SK-N-SH (cell line): ENCODE results near the gene OR2V1. TPM values are rescaled to one million over a fixed set of nuclear protein-coding genes. Genes with fewer than 3 reads are reported as not detected.

ENCODE experiments used
- CTCF ChIA-PET: fragments of 300-600, 350-600 bp; formaldehyde crosslinking; extraction: SDS; loops from one replicate; lab custom pipeline; 2021; lab: Yijun Ruan, JAX
- POLR2A ChIA-PET: fragments of 350-600 bp; sonication (Branson Sonifier 250); formaldehyde crosslinking; extraction: SDS; loops from one replicate; lab custom pipeline; 2020; ENCODE audit warnings: antibody characterized with exemption, inconsistent platforms; lab: Yijun Ruan, JAX
- DNase-seq: peaks from one replicate; pipeline ENCODE4 v3.0.0; 2012
- H2AFZ ChIP-seq: fragments of 200-600 bp; sonication (generic); 2 replicates; pipeline ENCODE4 v1.8.1; 2016; ENCODE audit warnings: antibody characterized with exemption, mild to moderate bottlenecking, low read depth
- H3F3A ChIP-seq: fragments of 200-600 bp; sonication (generic); replicated peaks from 2 replicates; pipeline ENCODE3; 2016; ENCODE audit warnings: antibody characterized with exemption, mild to moderate bottlenecking; ENCODE audit not compliant: insufficient read depth
- H3K27ac ChIP-seq, 2 experiments: fragments of 200-500 bp in 1 of 2; fragments of 200-600 bp in 1 of 2; sonication (Bioruptor generic) in 1 of 2; sonication (generic), shearing (Covaris generic) in 1 of 2; 2 replicates each; pipeline versions ENCODE4 v1.5.1 to v1.6.1; 2014 to 2016; ENCODE audit warnings: low read depth in 2 of 2, inconsistent platforms in 1 of 2, low read length in 1 of 2, mild to moderate bottlenecking in 1 of 2, mixed read lengths in 1 of 2
- H3K27me3 ChIP-seq: fragments of 200-600 bp; sonication (generic), shearing (Covaris generic); 2 replicates; pipeline ENCODE4 v1.6.1; 2016; ENCODE audit warnings: mixed run types; ENCODE audit not compliant: insufficient read depth
- H3K36me3 ChIP-seq, 2 experiments: fragments of 200-500 bp in 1 of 2; fragments of 200-600 bp in 1 of 2; sonication (Bioruptor generic) in 1 of 2; sonication (generic) in 1 of 2; replicated peaks in 1 of 2; 2 replicates each; pipeline versions ENCODE3 to v1.5.1; 2014 to 2016; ENCODE audit warnings: low read length in 1 of 2, mild to moderate bottlenecking in 1 of 2; ENCODE audit not compliant: insufficient read depth in 2 of 2, control insufficient read depth in 1 of 2
- H3K4me1 ChIP-seq, 2 experiments: fragments of 200-500 bp in 1 of 2; fragments of 200-600 bp in 1 of 2; sonication (Bioruptor generic) in 1 of 2; sonication (generic), shearing (Covaris generic) in 1 of 2; 2 replicates each; pipeline versions ENCODE4 v1.5.1 to v1.6.1; 2014 to 2016; ENCODE audit warnings: low read depth in 1 of 2, low read length in 1 of 2, mixed run types in 1 of 2; ENCODE audit not compliant: insufficient read depth in 2 of 2, control insufficient read depth in 1 of 2
- H3K4me2 ChIP-seq: fragments of 200-600 bp; sonication (generic), shearing (Covaris generic); 2 replicates; pipeline ENCODE4 v1.6.1; 2017; ENCODE audit warnings: mixed run types
- H3K4me3 ChIP-seq, 2 experiments: fragments of 200-500 bp in 1 of 2; fragments of 200-600 bp in 1 of 2; sonication (Bioruptor generic) in 1 of 2; sonication (generic), shearing (Covaris generic) in 1 of 2; 2 replicates each; pipeline versions ENCODE4 v1.5.1 to v1.8.1; 2014 to 2016; ENCODE audit warnings: low read depth in 2 of 2, inconsistent platforms in 1 of 2, low read length in 1 of 2, mild to moderate bottlenecking in 1 of 2, mixed read lengths in 1 of 2, moderate library complexity in 1 of 2
- H3K79me2 ChIP-seq: fragments of 200-600 bp; sonication (generic); 2 replicates; pipeline ENCODE4 v1.8.1; 2017; ENCODE audit warnings: mild to moderate bottlenecking; ENCODE audit not compliant: insufficient read depth
- H3K9ac ChIP-seq: fragments of 200-600 bp; sonication (generic); 2 replicates; pipeline ENCODE4 v1.6.1; 2017; ENCODE audit warnings: mixed run types
- H3K9me2 ChIP-seq: fragments of 200-600 bp; sonication (generic); 2 replicates; pipeline ENCODE4 v1.6.1; 2017; ENCODE audit warnings: mixed run types
- H3K9me3 ChIP-seq: fragments of 200-600 bp; sonication (generic); 2 replicates; pipeline ENCODE4 v1.6.1; 2017; ENCODE audit warnings: mixed run types, mild to moderate bottlenecking, moderate library complexity
- H4K20me1 ChIP-seq: fragments of 200-600 bp; sonication (generic); 2 replicates; pipeline ENCODE4 v1.6.1; 2017; ENCODE audit warnings: mild to moderate bottlenecking, mixed run types; ENCODE audit not compliant: insufficient read depth
- ELF1 ChIP-seq: IDR thresholded peaks from 2 replicates; pipeline ENCODE4 v1.4.0; 2012
- EP300 ChIP-seq, 2 experiments: IDR thresholded peaks; 2 replicates each; pipeline versions ENCODE4 v1.4.0 to v1.6.1; 2012; ENCODE audit warnings: borderline replicate concordance in 1 of 2, low read depth in 1 of 2, low read length in 1 of 2
- EZH2phosphoT487 ChIP-seq: fragments of 200-600 bp; sonication (generic); IDR thresholded peaks from 2 replicates; pipeline ENCODE4 v1.6.1; 2017; ENCODE audit warnings: low read depth, mixed run types, mild to moderate bottlenecking, antibody characterized with exemption, moderate library complexity, borderline replicate concordance
- FOSL2 ChIP-seq: IDR thresholded peaks from 2 replicates; pipeline ENCODE4 v1.4.0; 2012; ENCODE audit warnings: low read depth, mild to moderate bottlenecking, moderate library complexity, borderline replicate concordance
- FOXJ3 ChIP-seq: sonication (generic); formaldehyde crosslinking; IDR thresholded peaks from 2 replicates; pipeline ENCODE4 v1.5.1; 2020; ENCODE audit warnings: mild to moderate bottlenecking, missing genetic modification reagents
- GABPA ChIP-seq: IDR thresholded peaks from 2 replicates; pipeline ENCODE4 v1.4.0; 2012; ENCODE audit warnings: low read depth, mild to moderate bottlenecking
- GATA2 ChIP-seq: sonication (generic); formaldehyde crosslinking; IDR thresholded peaks from 2 replicates; pipeline ENCODE4 v1.5.0; 2020; ENCODE audit warnings: mild to moderate bottlenecking, missing genetic modification reagents
- JUND ChIP-seq: IDR thresholded peaks from 2 replicates; pipeline ENCODE4 v1.4.0; 2012
- MAX ChIP-seq: IDR thresholded peaks from 2 replicates; pipeline ENCODE4 v1.4.0; 2012; ENCODE audit warnings: low read depth
- MXI1 ChIP-seq: IDR thresholded peaks from 2 replicates; pipeline ENCODE4 v1.6.1; 2012; ENCODE audit warnings: mild to moderate bottlenecking, low read depth, low read length, improper control_type of control experiment
- NFIC ChIP-seq: IDR thresholded peaks from 2 replicates; pipeline ENCODE4 v1.4.0; 2012; ENCODE audit warnings: borderline replicate concordance
- POLR2AphosphoS5 ChIP-seq: IDR thresholded peaks from 2 replicates; pipeline ENCODE4 v1.6.1; 2012; ENCODE audit warnings: low read depth, low read length
- RCOR1 ChIP-seq: fragments of 150-350 bp; IDR thresholded peaks from 2 replicates; pipeline ENCODE4 v1.6.1; 2017; ENCODE audit warnings: antibody characterized with exemption, low read length
- REST ChIP-seq: IDR thresholded peaks from 2 replicates; pipeline ENCODE4 v1.6.1; 2012; ENCODE audit warnings: mild to moderate bottlenecking, low read depth, low read length, moderate library complexity
- RFX5 ChIP-seq: IDR thresholded peaks from 2 replicates; pipeline ENCODE4 v1.6.1; 2012; ENCODE audit warnings: mild to moderate bottlenecking, improper control_type of control experiment, low read length
- RXRA ChIP-seq: IDR thresholded peaks from 2 replicates; pipeline ENCODE4 v1.4.0; 2012; ENCODE audit warnings: low read depth, mild to moderate bottlenecking, borderline replicate concordance
- SIN3A ChIP-seq: IDR thresholded peaks from 2 replicates; pipeline ENCODE4 v1.6.1; 2012; ENCODE audit warnings: low read depth, mild to moderate bottlenecking, low read length, moderate library complexity, borderline replicate concordance
- TEAD4 ChIP-seq: IDR thresholded peaks from 2 replicates; pipeline ENCODE4 v1.4.0; 2012; ENCODE audit warnings: mild to moderate bottlenecking, borderline replicate concordance; ENCODE audit not compliant: insufficient read depth
- USF2 ChIP-seq: fragments of 150-350 bp; IDR thresholded peaks from 2 replicates; pipeline ENCODE4 v1.6.1; 2017; ENCODE audit warnings: antibody characterized with exemption, low read length, low read depth, borderline replicate concordance
- YY1 ChIP-seq: IDR thresholded peaks from 2 replicates; pipeline ENCODE4 v1.4.0; 2012; ENCODE audit warnings: low read depth, mild to moderate bottlenecking
- WGBS: methylation state at CpG from one replicate; pipeline ENCODE4 v1.1.6; 2017; ENCODE audit warnings: low lambda C conversion rate; 5-methylcytosine and 5-hydroxymethylcytosine counted together
- polyA plus RNA-seq, 3 experiments: library from polyadenylated mRNA; depleted of rRNA; stranded (reverse); fragments of >200 nt; gene quantifications; 2 replicates each; pipeline ENCODE4 v1.2.3, GENCODE V29; 2012

The OR2V1 gene
- polyA plus RNA-seq, 1 of the 3 experiments (the other 2 are of a cell fraction), result not detected

- no peaks in the 10 kb centered on the region for H4K20me1 ChIP-seq
- no peak overlapping the region for H3K4me2 ChIP-seq
- no peak for TF ChIP-seq MAX
- no peak for TF ChIP-seq NFIC
- no peak for TF ChIP-seq YY1
- TF ChIP-seq JUND, result no peak
- TF ChIP-seq ELF1, result no peak
- TF ChIP-seq RXRA, result no peak
- TF ChIP-seq SIN3A, result no peak
- no peak for TF ChIP-seq POLR2AphosphoS5
- TF ChIP-seq REST, result no peak
- no peak for TF ChIP-seq MXI1
- no peak for TF ChIP-seq USF2
- TF ChIP-seq FOSL2, result no peak
- TF ChIP-seq EZH2phosphoT487, result no peak
- H2AFZ ChIP-seq, result no peak overlapping the region
- CTCF ChIA-PET, result no interaction called here
- no peaks in the 10 kb centered on the region for H3K9me2 ChIP-seq
- H3K4me3 ChIP-seq, result no peak overlapping the region
- H3K4me1 ChIP-seq, result no peaks in the 10 kb centered on the region
- POLR2A ChIA-PET, result no interaction called here
- no peaks in the 10 kb centered on the region for H3K9me3 ChIP-seq
- no peaks in the 10 kb centered on the region for H3K36me3 ChIP-seq
- no peak overlapping the region for H3K9ac ChIP-seq
- H3K79me2 ChIP-seq, result no peaks in the 10 kb centered on the region
- H3K27me3 ChIP-seq, result peaks cover 73% of the 10 kb centered on the region; the same call in 1 of the 2 replicates
- H3K27ac ChIP-seq, result no peak overlapping the region
- 11% methylated on average over 8 of the region's 10 CpGs for WGBS
- no peak for DNase-seq
- no peaks in the 10 kb centered on the region for H3F3A ChIP-seq
These were observed 3.5 kb downstream of the OR2V1 start for GRCh38 chr5:181127456-181127855.

- DNase-seq, result no peak
- no peak overlapping the region for H3K4me2 ChIP-seq
- no peaks in the 10 kb centered on the region for H4K20me1 ChIP-seq
- POLR2A ChIA-PET, result no interaction called here
- H3K4me3 ChIP-seq, result no peak overlapping the region
- CTCF ChIA-PET, result no interaction called here
- no peak overlapping the region for H2AFZ ChIP-seq
- WGBS, result 14% methylated on average over 17 of the region's 18 CpGs
- H3K79me2 ChIP-seq, result no peaks in the 10 kb centered on the region
- H3K9me2 ChIP-seq, result no peaks in the 10 kb centered on the region
- H3K9ac ChIP-seq, result no peak overlapping the region
- no peaks in the 10 kb centered on the region for H3K36me3 ChIP-seq
- no peaks in the 10 kb centered on the region for H3K9me3 ChIP-seq
- H3K27me3 ChIP-seq, result peaks cover 79% of the 10 kb centered on the region
- no peak overlapping the region for H3K27ac ChIP-seq
- no peaks in the 10 kb centered on the region for H3K4me1 ChIP-seq
- H3F3A ChIP-seq, result no peaks in the 10 kb centered on the region
- TF ChIP-seq FOXJ3 (CRISPR knock-in tag) (no peak), REST (no peak), USF2 (no peak), EP300 (IDR thresholded peaks at IDR 0.05; ENCODE audit: borderline replicate concordance in 1 of 2, low read depth in 1 of 2, low read length in 1 of 2) (no peak), GABPA (no peak), GATA2 (CRISPR knock-in tag) (no peak), RCOR1 (no peak), TEAD4 (no peak), RFX5 (no peak), POLR2AphosphoS5 (no peak)
These were observed 4.1 kb downstream of the OR2V1 start for GRCh38 chr5:181126841-181127240.
